IPS-NIHi7 (cell line): ENCODE data around the gene GPR146.

ENCODE experiments used
- DNase-seq: peaks from one replicate; pipeline ENCODE4 v3.0.0; 2012; ENCODE audit warnings: mixed read lengths; ENCODE audit errors: extremely low spot score

The GPR146 gene

GRCh38 chr7:1011297-1012003, 32.9 kb upstream of the GPR146 start:
- DNase-seq, result no peak

GRCh38 chr7:1012004-1012715, 32.2 kb upstream of the GPR146 start:
- DNase-seq, result no peak

GRCh38 chr7:1012716-1013095, 31.6 kb upstream of the GPR146 start:
- DNase-seq, result no peak

GRCh38 chr7:1013581-1013980, 30.8 kb upstream of the GPR146 start:
- DNase-seq, result no peak

- no peak for DNase-seq
Observed at GRCh38 chr7:1014681-1015080, 29.7 kb upstream of the GPR146 start.

GRCh38 chr7:1015196-1016121, 28.9 kb upstream of the GPR146 start:
- DNase-seq, result no peak

GRCh38 chr7:1016577-1017531, 27.5 kb upstream of the GPR146 start:
- no peak for DNase-seq

- DNase-seq, result no peak
Observed at GRCh38 chr7:1017586-1018333, 26.6 kb upstream of the GPR146 start.

GRCh38 chr7:1018334-1018695, 26.0 kb upstream of the GPR146 start:
- no peak for DNase-seq

- DNase-seq, result no peak
Observed at GRCh38 chr7:1019255-1019785, 25.0 kb upstream of the GPR146 start.

- DNase-seq, result no peak
Observed at GRCh38 chr7:1019789-1020610, 24.3 kb upstream of the GPR146 start.

GRCh38 chr7:1020849-1021251, 23.5 kb upstream of the GPR146 start:
- DNase-seq, result no peak

GRCh38 chr7:1021366-1021765, 23.0 kb upstream of the GPR146 start:
- no peak for DNase-seq

GRCh38 chr7:1021931-1022330, 22.4 kb upstream of the GPR146 start:
- no peak for DNase-seq

- no peak for DNase-seq
Observed at GRCh38 chr7:1022356-1022755, 22.0 kb upstream of the GPR146 start.

- no peak for DNase-seq
Observed at GRCh38 chr7:1022801-1023465, 21.4 kb upstream of the GPR146 start.

GRCh38 chr7:1024331-1024841, 20.0 kb upstream of the GPR146 start:
- DNase-seq, result no peak

GRCh38 chr7:1024876-1025742, 19.2 kb upstream of the GPR146 start:
- no peak for DNase-seq
